ENCODE measurements around the gene LSS.

LSS gene

DNA sequence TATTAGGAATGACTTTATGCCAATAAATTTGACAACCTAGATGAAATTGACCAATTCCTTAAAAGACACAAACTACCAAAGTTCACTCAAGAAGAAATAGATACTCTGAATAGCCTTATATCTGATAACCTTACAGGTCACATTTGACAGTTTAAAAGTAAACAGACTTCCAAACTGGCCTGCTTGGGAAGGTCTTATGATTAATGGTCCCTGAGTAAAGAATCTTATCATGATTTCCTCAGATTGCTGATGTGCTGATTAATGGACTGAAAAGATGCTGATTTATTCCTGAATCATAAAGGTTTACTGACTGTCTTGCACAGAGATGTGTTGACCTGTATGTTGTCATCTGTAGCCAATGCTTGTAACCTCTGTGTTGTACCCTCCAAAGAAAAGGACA is 63.5 kb downstream of the LSS start:
- H3K9me3 Mint-ChIP-seq = no peaks in the 10 kb centered on the region

DNA sequence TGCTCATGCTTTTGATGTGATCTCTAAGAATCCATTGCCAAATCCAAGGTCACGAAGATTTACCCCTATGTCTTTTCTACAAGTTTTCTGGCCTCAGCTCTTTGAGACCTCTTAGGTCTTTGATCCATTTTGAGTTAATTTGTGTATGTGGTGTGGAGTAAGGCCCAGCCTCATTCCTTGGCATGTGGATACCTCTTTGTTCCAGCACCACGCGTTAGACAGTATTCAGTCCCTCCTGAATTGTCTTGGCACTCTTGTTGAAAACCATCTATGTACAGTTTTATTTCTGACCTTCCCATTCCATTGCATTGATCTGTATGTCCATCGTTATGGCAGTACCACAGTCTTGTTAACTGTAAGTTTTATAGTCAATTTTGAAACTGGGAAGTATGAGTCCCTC is 65.2 kb downstream of the LSS start:
- H3K4me3 Mint-ChIP-seq = no peak overlapping the region

More for the DNA sequence above, 63.5 kb downstream of the LSS start:
- H3K27me3 Mint-ChIP-seq = peaks cover 0 to 35% of the 10 kb centered on the region in 2 donors
- DNase-seq = no peak
- no peaks in the 10 kb centered on the region for H3K4me1 Mint-ChIP-seq (ENCODE audit: low read depth in 2 of 2)
- peaks cover 2% of the 10 kb centered on the region for H3K36me3 Mint-ChIP-seq (ENCODE audit: insufficient read depth)
- no peak overlapping the region for H3K27ac Mint-ChIP-seq
- no peak overlapping the region for H3K4me3 Mint-ChIP-seq
- no peak for ATAC-seq (replicated peaks)

DNA sequence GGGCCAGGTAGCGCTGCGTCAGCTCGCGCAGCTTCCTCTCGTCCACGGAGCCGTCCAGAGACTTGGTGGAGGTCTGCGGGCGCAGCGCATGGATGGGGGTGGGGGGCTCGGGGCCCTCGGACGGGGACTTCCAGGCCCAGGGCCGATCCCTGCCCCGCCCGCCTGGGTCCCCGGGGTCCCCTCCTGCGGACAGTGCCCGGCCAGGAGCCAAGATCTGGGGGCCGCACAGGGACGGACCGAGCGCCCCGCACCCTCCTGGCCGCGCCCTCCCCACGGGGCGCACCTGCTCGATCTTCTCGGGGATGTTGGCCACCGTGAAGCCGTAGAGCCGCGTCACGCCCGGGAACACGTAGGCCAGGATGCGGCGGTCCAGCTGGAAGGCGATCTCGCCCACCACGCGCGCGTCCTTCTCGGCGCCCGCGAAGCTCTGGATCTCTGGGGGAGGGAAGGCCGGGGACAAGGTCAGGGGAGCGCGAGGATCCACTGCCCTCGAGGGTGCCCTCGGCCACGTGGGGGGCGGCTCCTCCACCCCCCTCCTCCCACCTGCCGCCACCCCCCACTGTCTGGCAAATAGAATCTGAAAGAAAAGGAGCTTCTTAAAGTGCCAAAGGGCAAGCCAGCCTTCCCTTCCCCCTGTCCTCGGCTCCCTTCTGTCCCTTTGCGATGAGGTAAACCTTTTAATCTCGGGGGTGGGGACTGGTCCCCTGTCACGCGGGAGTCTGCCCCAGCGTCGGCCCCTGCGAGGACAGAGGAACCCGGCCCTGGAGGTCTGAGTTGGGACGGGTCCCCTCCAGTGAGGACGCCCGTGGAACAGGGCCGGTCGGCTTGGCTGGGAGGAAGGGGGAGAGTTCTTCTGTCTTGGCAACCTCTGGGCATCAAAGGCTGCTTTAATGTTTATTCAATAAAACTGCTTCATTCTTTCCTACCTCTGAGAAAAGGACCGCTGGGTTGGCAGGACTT is 66.7 kb downstream of the LSS start:
- no peak for DNase-seq
- Mint-ChIP-seq H3K4me1 (ENCODE audit: low read depth in 2 of 2) (no peaks in the 10 kb centered on the region), H3K4me3 (no peak overlapping the region), H3K36me3 (ENCODE audit: insufficient read depth) (peaks cover 2% of the 10 kb centered on the region), H3K27me3 (peaks cover 0 to 35% of the 10 kb centered on the region in 2 donors), H3K9me3 (no peaks in the 10 kb centered on the region), H3K27ac (no peak overlapping the region)
- no peak for ATAC-seq (replicated peaks)

More for the DNA sequence above, 65.2 kb downstream of the LSS start:
- DNase-seq (no peak), ATAC-seq (replicated peaks) (no peak)
- Mint-ChIP-seq H3K9me3 (no peaks in the 10 kb centered on the region), H3K27ac (no peak overlapping the region), H3K4me1 (ENCODE audit: low read depth in 2 of 2) (no peaks in the 10 kb centered on the region), H3K27me3 (peaks cover 0 to 35% of the 10 kb centered on the region in 2 donors), H3K36me3 (ENCODE audit: insufficient read depth) (peaks cover 2% of the 10 kb centered on the region)

DNA sequence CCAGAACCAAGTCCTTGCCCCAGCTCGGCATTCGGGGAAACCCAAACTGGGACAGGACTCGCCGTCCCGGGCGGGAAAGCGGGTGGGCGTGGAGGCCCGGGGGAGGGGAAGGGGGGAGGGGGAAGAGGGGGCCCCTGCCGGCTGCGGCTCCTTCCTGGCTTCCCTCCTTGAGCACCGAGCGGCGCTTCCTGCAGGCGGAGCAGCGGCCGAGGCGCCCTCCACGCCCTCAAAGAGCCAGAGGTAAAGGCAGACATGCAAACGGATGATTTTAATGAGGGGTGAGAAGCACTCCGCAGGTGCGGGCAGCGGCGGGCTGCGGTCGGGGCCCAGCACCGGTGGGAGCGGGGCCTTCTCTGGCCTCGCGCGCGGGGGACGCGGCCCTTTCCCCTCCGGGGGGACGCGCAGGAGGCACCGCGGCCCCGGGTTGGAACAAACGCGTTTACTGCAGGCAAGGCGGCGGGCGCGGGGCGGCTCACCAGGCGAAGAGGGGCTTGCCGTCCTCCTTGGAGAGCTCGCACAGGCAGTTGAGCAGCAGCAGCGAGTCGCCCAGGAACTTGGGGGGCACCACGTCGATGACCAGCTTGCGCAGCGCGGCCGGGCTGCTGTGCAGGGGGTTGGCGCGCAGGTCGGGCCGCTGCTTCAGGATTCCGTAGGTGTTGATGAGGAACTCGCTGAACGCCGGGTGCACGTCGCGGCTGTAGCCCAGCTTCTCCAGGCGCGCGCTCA is 67.5 kb downstream of the LSS start:
- Mint-ChIP-seq H3K4me3 (peak overlapping the region in 1 of 2 donors; percentile 33), H3K36me3 (ENCODE audit: insufficient read depth) (peaks cover 2% of the 10 kb centered on the region), H3K27me3 (peaks cover 0 to 35% of the 10 kb centered on the region in 2 donors), H3K27ac (no peak overlapping the region), H3K9me3 (no peaks in the 10 kb centered on the region), H3K4me1 (ENCODE audit: low read depth in 2 of 2) (no peaks in the 10 kb centered on the region)
- DNase-seq (no peak), ATAC-seq (replicated peaks) (no peak)

DNA sequence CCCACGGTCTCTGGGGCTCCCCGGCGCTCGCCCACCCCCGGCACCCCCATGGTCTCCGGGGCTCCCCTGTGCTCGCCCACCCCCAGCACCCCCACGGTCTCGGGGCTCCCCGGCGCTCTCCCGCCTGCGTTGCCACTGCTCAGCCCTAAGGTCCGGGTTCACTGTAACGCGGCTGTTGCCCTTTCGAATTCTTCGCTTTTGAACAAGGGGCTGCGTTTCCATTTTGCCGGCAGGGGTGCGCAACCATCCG is 68.0 kb downstream of the LSS start:
- H3K36me3 Mint-ChIP-seq (ENCODE audit: insufficient read depth) = peaks cover 2% of the 10 kb centered on the region
- no peak overlapping the region for H3K27ac Mint-ChIP-seq
- H3K4me3 Mint-ChIP-seq = no peak overlapping the region
- H3K4me1 Mint-ChIP-seq (ENCODE audit: low read depth in 2 of 2) = no peaks in the 10 kb centered on the region
- DNase-seq (no peak), ATAC-seq (replicated peaks) (no peak)
- peaks cover 0 to 31% of the 10 kb centered on the region in 2 donors for H3K27me3 Mint-ChIP-seq
- no peaks in the 10 kb centered on the region for H3K9me3 Mint-ChIP-seq

DNA sequence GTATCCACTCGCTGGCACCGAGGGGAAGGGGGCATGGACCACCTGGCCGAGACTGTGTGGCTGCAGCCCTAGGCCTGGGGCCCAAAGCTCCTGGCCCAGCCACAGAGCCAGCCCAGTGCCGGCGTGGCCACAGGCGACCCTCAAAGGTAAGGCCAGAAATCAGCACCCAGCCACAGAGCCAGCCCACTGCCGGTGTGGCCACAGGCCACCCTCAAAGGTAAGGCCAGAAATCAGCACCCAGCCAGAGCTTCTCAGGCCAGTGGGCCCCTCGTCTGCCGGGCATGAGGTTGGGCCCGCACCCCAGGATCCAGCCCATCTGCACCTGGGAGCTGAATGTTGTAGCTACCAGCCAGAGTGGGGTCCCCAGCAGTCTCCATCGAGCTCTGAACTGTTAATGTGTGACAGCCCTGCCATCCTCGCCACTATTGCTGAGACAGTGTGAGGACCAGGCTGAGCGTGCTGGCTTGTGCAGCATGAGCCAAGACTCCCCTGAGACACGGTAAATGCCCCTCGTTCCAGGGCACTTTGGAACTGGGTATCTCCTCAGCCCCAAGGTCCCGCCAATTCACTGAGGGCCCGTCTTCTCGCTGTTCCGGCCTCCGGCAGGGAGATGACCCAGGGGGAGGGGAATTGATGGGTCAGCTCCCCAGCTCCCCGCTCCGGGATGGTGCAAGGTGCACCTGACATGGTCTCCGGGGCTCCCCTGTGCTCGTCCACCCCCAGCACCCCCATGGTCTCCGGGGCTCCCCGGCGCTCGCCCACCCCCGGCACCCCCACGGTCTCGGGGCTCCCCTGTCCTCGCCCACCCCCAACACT is 68.5 kb downstream of the LSS start:
- H3K27me3 Mint-ChIP-seq = peaks cover 0 to 25% of the 10 kb centered on the region in 2 donors
- H3K4me1 Mint-ChIP-seq (ENCODE audit: low read depth in 2 of 2) = no peaks in the 10 kb centered on the region
- ATAC-seq (replicated peaks) (no peak), DNase-seq (no peak)
- no peaks in the 10 kb centered on the region for H3K9me3 Mint-ChIP-seq
- H3K4me3 Mint-ChIP-seq = no peak overlapping the region
- H3K36me3 Mint-ChIP-seq (ENCODE audit: insufficient read depth) = peaks cover 2% of the 10 kb centered on the region
- H3K27ac Mint-ChIP-seq = no peak overlapping the region

DNA sequence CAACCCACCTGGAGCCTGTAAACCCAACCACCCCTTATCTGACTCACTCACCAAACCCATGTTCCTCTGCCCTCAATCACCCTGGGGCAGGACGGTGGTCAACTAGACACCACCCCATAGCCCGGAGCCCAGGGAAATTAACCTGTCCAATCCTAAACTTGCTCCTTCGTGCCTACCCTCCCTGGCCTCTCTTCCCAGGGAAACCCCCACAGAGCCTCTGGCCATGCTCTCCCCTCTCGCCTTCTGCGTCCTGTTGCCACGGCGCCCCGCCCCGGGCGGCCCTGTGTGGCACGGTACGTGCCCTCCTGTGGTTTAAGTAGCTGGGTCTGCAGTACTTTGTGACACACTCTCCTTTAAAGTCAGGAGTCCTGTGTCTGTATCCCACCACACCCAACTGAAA is 69.2 kb downstream of the LSS start:
- H3K4me1 Mint-ChIP-seq (ENCODE audit: low read depth in 2 of 2) = no peaks in the 10 kb centered on the region

DNA sequence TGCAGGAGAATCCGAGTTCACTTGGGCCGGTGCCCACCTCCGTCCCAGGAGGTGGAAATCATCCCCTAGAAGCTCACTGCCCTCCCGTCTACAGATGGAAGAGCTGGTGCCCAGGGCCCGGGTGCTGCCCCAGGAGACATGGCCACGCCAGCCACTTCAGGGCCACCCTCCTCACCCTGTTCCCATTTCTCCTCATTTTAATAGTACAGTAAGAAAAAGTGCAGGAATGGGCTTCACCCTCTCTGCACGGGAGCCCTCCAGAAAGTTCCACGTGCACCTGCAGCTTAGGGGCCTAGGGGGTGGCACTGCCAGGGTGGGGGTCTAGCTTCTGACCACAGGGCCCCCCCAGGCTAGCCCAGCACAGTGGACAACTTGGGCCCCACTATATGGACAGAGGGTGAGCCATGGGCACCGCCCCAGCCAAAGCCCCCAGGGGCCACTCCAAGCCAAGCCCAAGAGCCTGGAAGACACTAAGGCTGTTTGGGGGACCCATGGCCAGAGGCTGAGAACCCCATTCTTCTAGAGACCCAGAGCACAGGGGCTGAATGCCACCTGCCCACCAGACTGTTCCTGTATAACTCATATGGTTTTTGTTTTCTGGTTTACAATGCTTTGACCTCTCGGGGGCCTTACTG is 69.8 kb downstream of the LSS start:
- ATAC-seq (replicated peaks) (no peak), DNase-seq (no peak)
- H3K27me3 Mint-ChIP-seq = peaks cover 0 to 14% of the 10 kb centered on the region in 2 donors
- no peak overlapping the region for H3K4me3 Mint-ChIP-seq
- H3K36me3 Mint-ChIP-seq (ENCODE audit: insufficient read depth) = peaks cover 2% of the 10 kb centered on the region
- H3K4me1 Mint-ChIP-seq (ENCODE audit: low read depth in 2 of 2) = no peaks in the 10 kb centered on the region
- H3K27ac Mint-ChIP-seq = peak overlapping the region in 1 of 2 donors; percentile 12
- no peaks in the 10 kb centered on the region for H3K9me3 Mint-ChIP-seq

More for the DNA sequence above, 69.2 kb downstream of the LSS start:
- Mint-ChIP-seq H3K27ac (peak overlapping the region in 1 of 2 donors; percentile 12), H3K4me3 (no peak overlapping the region), H3K27me3 (peaks cover 0 to 19% of the 10 kb centered on the region in 2 donors), H3K36me3 (ENCODE audit: insufficient read depth) (peaks cover 2% of the 10 kb centered on the region), H3K9me3 (no peaks in the 10 kb centered on the region)
- DNase-seq = no peak
- ATAC-seq (replicated peaks) = no peak

DNA sequence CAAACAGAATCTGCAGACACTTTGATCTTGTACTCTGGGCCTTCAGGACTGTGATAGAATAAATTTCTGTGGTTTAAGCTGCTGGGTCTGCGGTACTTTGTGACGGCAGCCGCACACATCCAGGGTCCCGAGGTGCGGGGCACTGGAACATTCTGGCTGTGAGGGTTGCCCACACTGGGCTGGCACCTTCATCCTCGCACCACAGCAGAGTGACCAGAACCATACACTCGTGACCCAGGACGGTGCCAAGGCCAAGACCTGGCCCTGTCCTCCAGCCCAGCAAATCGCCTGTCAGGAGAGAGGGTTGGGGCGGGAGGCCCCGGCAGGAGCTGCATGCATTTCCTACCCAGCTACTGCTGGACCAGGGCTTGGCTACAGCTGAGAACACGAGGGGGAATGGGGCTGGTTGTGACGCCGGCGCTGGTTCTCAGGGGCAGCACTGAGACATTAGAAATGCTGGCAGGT is 70.6 kb downstream of the LSS start:
- Mint-ChIP-seq H3K4me1 (ENCODE audit: low read depth in 2 of 2) (no peaks in the 10 kb centered on the region), H3K27ac (peak overlapping the region; percentile 12 to 23), H3K36me3 (ENCODE audit: insufficient read depth) (peaks cover 2% of the 10 kb centered on the region), H3K9me3 (no peaks in the 10 kb centered on the region), H3K27me3 (peaks cover 0 to 6% of the 10 kb centered on the region in 2 donors), H3K4me3 (no peak overlapping the region)
- DNase-seq = no peak
- ATAC-seq (replicated peaks) = no peak

DNA sequence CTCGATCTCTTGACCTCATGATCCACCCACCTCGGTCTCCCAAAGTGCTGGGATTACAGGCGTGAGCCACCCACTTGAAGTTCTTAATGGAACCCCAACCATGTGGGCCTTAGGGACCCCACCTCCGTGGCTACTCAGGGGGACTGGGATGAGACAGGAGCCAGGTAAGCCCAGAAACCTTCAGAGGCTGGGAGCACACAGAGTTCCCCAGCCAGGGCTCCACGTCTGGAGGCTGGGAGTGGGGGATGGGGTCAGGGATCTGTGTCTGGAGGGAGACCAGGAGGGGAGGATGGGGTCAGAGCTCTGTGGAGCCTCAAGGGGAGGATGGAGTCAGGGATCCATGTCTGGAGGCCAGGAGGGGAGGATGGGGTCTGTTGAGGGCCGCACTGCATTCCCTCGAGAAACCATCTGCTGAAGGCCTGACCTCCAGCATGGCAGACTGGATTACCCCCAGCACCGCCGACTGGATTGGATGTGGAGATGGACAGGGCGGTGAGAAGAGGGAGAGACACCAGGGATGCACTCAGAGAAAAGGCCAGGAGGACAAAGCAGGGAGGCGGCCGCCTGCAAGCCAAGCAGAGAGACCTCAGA is 71.1 kb downstream of the LSS start:
- H3K4me1 Mint-ChIP-seq (ENCODE audit: low read depth in 2 of 2) = peaks cover 0 to 1% of the 10 kb centered on the region in 2 donors
- peak overlapping the region; percentile 12 to 23 for H3K27ac Mint-ChIP-seq
- H3K4me3 Mint-ChIP-seq = no peak overlapping the region
- H3K36me3 Mint-ChIP-seq (ENCODE audit: insufficient read depth) = peaks cover under 1% of the 10 kb centered on the region
- DNase-seq (no peak), ATAC-seq (replicated peaks) (no peak)
- no peaks in the 10 kb centered on the region for H3K9me3 Mint-ChIP-seq
- H3K27me3 Mint-ChIP-seq = peaks cover 0 to 1% of the 10 kb centered on the region in 2 donors

DNA sequence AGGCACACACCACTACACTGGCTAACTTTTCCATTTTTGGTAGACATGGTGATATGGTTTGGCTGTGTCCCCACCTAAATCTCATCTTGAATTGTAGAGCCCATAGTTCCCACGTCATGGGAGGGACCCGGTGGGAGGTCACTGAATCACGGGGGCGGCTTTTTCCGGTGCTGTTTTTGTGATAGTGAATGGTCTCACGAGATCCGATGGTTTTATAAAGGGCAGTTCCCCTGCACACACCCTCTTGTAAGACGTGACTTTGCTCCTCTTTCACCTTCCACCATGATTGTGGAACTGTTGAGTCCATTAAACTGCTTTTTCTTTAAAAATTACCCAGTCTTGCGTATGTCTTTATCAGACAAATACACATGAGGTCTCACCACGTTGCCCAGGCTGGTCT is 71.9 kb downstream of the LSS start:
- ATAC-seq (replicated peaks) (no peak), DNase-seq (no peak)
- H3K27me3 Mint-ChIP-seq = no peaks in the 10 kb centered on the region
- H3K4me3 Mint-ChIP-seq = no peak overlapping the region
- H3K4me1 Mint-ChIP-seq (ENCODE audit: low read depth in 2 of 2) = peaks cover 0 to 1% of the 10 kb centered on the region in 2 donors
- H3K9me3 Mint-ChIP-seq = no peaks in the 10 kb centered on the region
- no peak overlapping the region for H3K27ac Mint-ChIP-seq
- H3K36me3 Mint-ChIP-seq (ENCODE audit: insufficient read depth) = no peaks in the 10 kb centered on the region

DNA sequence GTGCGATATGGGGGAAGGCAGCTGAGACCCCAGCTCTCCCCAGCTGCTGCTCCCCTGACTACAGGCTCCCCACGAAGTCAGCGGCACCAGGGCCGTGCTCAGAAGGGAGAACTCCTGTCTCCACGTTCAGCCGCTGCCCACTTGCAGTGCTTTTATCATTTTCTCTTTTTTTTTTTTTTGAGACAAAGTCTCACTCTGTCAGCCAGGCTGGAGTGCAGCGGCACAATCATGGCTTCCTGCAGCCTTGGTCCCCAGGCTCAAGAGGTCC is 72.3 kb downstream of the LSS start:
- DNase-seq (no peak), ATAC-seq (replicated peaks) (no peak)
- peaks cover 0 to 1% of the 10 kb centered on the region in 2 donors for H3K4me1 Mint-ChIP-seq (ENCODE audit: low read depth in 2 of 2)
- H3K27ac Mint-ChIP-seq = no peak overlapping the region
- no peaks in the 10 kb centered on the region for H3K27me3 Mint-ChIP-seq
- no peaks in the 10 kb centered on the region for H3K36me3 Mint-ChIP-seq (ENCODE audit: insufficient read depth)
- H3K4me3 Mint-ChIP-seq = no peak overlapping the region
- no peaks in the 10 kb centered on the region for H3K9me3 Mint-ChIP-seq
